ENCODE results near the gene AASDH.

DNA sequence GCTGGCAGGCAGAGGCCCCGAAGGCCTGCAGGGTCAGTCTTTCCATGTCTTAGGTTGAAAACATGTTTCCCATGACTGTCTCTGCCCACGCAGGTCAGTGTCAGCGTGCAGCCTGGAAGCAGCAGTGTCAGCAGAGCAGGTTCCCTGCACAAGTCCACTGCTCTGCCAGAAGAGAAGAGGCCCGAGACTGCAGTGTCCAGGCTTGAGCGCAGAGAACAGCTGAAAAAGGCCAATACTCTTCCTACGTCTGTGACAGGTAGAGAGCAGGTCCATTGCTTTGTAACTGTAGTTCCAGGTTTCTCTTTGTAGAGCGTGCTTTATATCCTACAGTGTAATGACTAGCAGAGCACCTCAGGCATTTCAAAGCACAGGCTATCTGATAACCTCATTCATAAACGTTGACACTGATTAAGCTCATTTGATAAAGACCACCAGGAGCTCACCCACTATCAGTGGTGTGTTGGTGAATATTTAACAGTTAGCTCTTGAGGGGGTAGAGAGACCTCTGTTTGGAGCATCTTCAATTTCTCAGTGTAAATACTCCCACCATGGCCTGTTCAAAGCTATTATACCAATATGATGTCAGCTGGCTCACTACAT is 63.2 kb downstream of the AASDH start:
- no peak for TF ChIP-seq CTCF (conservative IDR thresholded peaks at IDR 0.05; ENCODE audit: low read length)
- TF ChIP-seq EZH2phosphoT487 (IDR thresholded peaks at IDR 0.05; ENCODE audit: borderline replicate concordance), result no peak

All from Loucy (cell line).